GM12864 (cell line): Measurements from ENCODE around the gene GRAMD1A.

Experiments used
- DNase-seq: peaks from one replicate; pipeline ENCODE4 v3.0.0-alpha.2; 2011; ENCODE audit warnings: low read depth
- H3K4me3 ChIP-seq: 2 replicates; pipeline ENCODE4 v1.5.1; 2011; ENCODE audit warnings: mild to moderate bottlenecking, low read depth, low read length, control low read depth
- TF ChIP-seq, protein P1 (sequence below): IDR thresholded peaks from 2 replicates; pipeline ENCODE4 v1.5.1; 2011; ENCODE audit warnings: low read depth, mild to moderate bottlenecking, moderate library complexity, low read length, control low read depth, inconsistent platforms; ENCODE audit errors: missing control alignments

Gene GRAMD1A

DNA sequence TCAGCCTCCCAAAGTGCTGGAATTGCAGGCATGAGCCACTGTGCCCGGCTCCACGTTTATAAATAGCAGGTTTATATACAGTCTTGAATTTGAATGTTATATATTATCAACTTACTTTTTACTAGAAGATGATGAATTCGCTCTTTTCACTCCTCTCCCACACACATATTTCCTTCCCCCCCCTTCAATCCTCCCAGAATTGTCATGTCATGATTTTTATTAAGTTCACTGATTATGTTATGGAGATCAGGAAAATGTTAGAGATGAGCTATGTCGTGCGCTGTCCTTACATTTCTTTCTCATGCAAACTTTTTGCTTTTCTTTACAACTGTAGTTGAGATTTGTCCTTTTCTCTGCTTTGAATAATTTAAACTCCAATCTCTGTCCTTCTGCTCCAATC lies 17.8 kb upstream of the GRAMD1A start:
- no peak for DNase-seq
- TF ChIP-seq, protein P1, sequence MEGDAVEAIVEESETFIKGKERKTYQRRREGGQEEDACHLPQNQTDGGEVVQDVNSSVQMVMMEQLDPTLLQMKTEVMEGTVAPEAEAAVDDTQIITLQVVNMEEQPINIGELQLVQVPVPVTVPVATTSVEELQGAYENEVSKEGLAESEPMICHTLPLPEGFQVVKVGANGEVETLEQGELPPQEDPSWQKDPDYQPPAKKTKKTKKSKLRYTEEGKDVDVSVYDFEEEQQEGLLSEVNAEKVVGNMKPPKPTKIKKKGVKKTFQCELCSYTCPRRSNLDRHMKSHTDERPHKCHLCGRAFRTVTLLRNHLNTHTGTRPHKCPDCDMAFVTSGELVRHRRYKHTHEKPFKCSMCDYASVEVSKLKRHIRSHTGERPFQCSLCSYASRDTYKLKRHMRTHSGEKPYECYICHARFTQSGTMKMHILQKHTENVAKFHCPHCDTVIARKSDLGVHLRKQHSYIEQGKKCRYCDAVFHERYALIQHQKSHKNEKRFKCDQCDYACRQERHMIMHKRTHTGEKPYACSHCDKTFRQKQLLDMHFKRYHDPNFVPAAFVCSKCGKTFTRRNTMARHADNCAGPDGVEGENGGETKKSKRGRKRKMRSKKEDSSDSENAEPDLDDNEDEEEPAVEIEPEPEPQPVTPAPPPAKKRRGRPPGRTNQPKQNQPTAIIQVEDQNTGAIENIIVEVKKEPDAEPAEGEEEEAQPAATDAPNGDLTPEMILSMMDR = no peak
- H3K4me3 ChIP-seq = no peak overlapping the region

DNA sequence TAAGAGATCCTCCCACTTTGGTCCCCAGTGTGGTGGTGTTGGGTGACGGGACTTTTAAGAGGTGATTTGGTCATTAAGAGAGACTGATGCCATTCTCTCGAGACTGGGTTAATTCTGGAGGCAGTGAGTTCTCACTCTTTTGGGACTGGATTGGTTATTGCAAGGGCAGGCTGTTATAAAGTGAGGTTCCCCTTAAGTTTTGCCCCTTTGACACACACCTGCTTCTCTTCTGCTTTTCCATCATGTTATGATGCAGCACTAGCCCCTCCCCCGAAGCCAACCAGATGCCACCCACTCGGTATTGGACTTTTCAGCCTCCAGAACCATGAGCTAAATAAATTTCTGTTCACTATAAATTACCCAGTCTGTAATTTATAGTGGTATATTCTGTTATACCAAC lies 16.3 kb upstream of the GRAMD1A start:
- TF ChIP-seq, protein P1 = no peak
- DNase-seq = no peak

DNA sequence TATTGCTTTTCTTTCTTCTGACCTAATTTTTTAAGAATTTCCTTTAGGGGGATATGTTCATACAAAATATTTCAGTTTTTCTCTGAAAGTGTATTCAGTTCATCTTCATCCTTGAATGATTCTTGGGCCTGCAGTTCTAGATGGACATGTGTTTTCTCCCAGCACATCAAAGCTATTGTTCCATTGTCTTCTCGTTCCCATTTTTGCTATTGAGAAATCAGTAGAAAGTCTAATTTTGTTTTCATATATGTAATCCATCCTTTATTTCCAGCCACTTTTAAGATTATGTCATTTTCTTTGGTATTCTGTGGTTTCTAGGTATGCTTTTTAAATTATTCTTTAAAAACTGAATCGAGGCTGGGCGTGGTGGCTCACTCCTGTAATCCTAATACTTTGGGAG lies 15.8 kb upstream of the GRAMD1A start:
- TF ChIP-seq, protein P1 = no peak
- DNase-seq = no peak
- H3K4me3 ChIP-seq = no peak overlapping the region

More for the DNA sequence above, 16.3 kb upstream of the GRAMD1A start:
- H3K4me3 ChIP-seq = no peak overlapping the region

DNA sequence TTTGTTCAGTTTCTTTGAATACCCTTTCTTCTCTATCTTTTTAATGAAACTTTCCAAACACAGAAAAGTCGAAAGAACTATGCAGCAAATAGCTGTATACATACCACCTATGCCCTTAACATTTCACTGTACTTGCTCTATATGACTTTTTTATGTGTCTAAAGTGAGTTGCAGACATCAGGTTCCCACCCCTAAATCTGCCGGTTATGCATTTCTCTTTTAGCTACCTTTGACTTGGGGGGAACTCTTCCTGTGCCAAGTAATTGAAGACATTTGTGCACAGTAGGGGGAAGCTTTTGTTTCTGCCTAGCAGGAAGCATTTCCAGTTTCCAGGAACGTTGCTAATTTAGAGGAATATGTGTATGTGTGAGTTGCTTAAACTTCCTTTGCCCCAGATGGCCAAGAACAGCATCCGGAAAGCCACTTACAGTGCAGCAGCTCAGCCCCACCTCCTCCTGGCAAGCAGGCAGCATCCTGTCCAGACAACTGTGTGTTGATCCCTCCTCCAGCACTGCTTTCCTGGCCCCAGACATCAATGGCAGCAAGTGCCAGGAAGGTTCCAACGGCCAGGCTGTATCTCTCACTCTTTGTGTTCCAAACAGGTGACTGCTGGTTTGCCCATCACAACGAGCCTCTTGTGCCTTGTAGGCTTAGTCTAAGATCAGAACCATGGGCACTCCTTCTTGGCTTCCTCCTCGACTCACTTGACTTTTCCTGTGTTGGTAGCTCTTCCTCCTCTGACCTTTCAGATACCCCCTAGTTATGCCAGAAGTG lies 14.7 kb upstream of the GRAMD1A start:
- TF ChIP-seq, protein P1 = no peak
- no peak overlapping the region for H3K4me3 ChIP-seq
- no peak for DNase-seq

DNA sequence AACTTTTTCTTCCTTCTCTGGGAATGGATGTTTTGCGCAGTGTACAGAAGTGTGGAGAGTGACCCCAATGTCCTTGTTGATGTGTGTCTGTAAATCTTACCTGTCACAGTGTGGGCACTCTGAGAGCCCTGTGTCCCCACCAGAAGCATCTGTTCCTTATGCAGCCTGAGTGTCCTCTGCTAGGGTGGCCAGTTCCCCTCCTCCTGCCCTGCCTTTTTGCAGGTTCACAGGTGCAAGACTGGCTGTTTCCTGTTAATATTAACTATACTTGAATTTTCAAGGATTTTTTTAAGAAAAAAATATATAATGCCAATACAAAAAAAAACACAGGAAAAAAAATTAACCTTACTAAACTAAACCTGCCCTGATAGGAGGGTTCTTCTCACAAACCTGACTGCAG lies 12.0 kb upstream of the GRAMD1A start:
- no peak overlapping the region for H3K4me3 ChIP-seq
- TF ChIP-seq, protein P1 = no peak
- DNase-seq = no peak

GRCh38 chr19:34989298-34989697 lies 10.8 kb upstream of the GRAMD1A start:
- TF ChIP-seq, protein P1 = no peak
- no peak overlapping the region for H3K4me3 ChIP-seq
- no peak for DNase-seq
